Measurements from ENCODE around the gene HELLS. TPM values are rescaled to one million over a fixed set of nuclear protein-coding genes. Genes with fewer than 3 reads are reported as not detected.

The HELLS gene
- total and polyA plus RNA-seq, 2 experiments from 2014 or later: 776 to 913 TPM

GRCh38 chr10:94627511-94627910 is 81.9 kb downstream of the HELLS start (continued):
- TF ChIP-seq ZNF462 (CRISPR knock-in tag; IDR thresholded peaks at IDR 0.05): no peak
- TF ChIP-seq REST (IDR thresholded peaks at IDR 0.05; ENCODE audit: unreplicated experiment): no peak
- TF ChIP-seq JUNB (IDR thresholded peaks at IDR 0.05; ENCODE audit: unreplicated experiment): no peak
- TF ChIP-seq EZH2 (IDR thresholded peaks at IDR 0.05; ENCODE audit: low read depth, unreplicated experiment): no peak
- no peak for TF ChIP-seq POLR2AphosphoS5 (IDR thresholded peaks at IDR 0.05; ENCODE audit: low read depth)
- no peak for TF ChIP-seq CREB1 (CRISPR knock-in tag; IDR thresholded peaks at IDR 0.05; ENCODE audit: low read depth)
- no peak for TF ChIP-seq ZNF114 (CRISPR knock-in tag; IDR thresholded peaks at IDR 0.05)
- no peak for TF ChIP-seq EZH2phosphoT487 (IDR thresholded peaks at IDR 0.05; ENCODE audit: unreplicated experiment)

Data from GM23338 (cell line).